Esophagus muscularis mucosa (tissue), 4 donors: ENCODE results near the gene PDGFC.

Experiments
- EP300 ChIP-seq: sonication (generic); formaldehyde crosslinking; IDR thresholded peaks from one replicate; pipeline ENCODE4 v1.6.1; 2017; ENCODE audit warnings: antibody characterized with exemption
- POLR2A ChIP-seq: fragments of 450-650 bp; IDR thresholded peaks from one replicate; pipeline ENCODE4 v1.6.1; 2017; ENCODE audit warnings: antibody characterized with exemption, moderate library complexity, mild to moderate bottlenecking, low read depth
- POLR2AphosphoS5 ChIP-seq, 2 donors: sonication (generic); formaldehyde crosslinking; IDR thresholded peaks; one replicate each; pipeline ENCODE4 v1.6.1; 2017; ENCODE audit warnings: antibody characterized with exemption in 2 of 2
- TF ChIP-seq, protein P1 (sequence below), 3 experiments: fragments of 200-600 bp in 2 of 3; fragments of 450-650 bp in 1 of 3; sonication (generic) in 2 of 3; IDR thresholded peaks; one replicate each; pipeline ENCODE4 v1.5.1; 2017 to 2019; ENCODE audit warnings: antibody characterized with exemption in 3 of 3, mild to moderate bottlenecking in 2 of 3, moderate library complexity in 1 of 3

DNA sequence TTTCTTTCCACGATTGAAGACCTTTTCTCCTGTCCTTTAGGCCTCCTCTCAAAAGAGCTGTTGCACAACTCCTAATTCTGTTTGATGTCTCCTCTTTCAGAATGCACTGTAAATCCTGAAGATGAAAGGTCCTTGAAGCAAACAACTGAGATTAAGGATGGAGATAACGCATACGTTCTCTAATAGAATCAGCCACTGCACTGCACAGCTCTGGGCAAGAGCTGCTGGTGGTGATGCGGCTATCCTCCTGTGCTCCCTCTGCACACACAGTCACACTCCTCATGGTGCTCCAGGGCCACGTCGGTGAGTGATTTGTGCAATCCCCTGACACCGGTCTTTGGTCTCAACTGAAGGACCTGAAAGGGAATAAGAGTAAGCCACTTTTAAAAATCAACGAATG lies 208.7 kb downstream of the PDGFC start:
- TF ChIP-seq, protein P1, sequence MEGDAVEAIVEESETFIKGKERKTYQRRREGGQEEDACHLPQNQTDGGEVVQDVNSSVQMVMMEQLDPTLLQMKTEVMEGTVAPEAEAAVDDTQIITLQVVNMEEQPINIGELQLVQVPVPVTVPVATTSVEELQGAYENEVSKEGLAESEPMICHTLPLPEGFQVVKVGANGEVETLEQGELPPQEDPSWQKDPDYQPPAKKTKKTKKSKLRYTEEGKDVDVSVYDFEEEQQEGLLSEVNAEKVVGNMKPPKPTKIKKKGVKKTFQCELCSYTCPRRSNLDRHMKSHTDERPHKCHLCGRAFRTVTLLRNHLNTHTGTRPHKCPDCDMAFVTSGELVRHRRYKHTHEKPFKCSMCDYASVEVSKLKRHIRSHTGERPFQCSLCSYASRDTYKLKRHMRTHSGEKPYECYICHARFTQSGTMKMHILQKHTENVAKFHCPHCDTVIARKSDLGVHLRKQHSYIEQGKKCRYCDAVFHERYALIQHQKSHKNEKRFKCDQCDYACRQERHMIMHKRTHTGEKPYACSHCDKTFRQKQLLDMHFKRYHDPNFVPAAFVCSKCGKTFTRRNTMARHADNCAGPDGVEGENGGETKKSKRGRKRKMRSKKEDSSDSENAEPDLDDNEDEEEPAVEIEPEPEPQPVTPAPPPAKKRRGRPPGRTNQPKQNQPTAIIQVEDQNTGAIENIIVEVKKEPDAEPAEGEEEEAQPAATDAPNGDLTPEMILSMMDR (IDR thresholded peaks at IDR 0.05): no peak
- TF ChIP-seq POLR2AphosphoS5 (IDR thresholded peaks at IDR 0.05) (no peak), EP300 (no peak), POLR2A (no peak)
